Ovary (tissue), 9 donors: Measurements from ENCODE around the gene NBEA. TPM values are rescaled to one million over a fixed set of nuclear protein-coding genes. Genes with fewer than 3 reads are reported as not detected.

ENCODE experiments used
- DNase-seq, 5 donors: peaks; one replicate each; pipeline ENCODE4 v3.0.0-alpha.2; 2019 to 2020
- H3K27ac ChIP-seq, 2 donors: fragments of 200-600 bp; one replicate each; pipeline versions ENCODE4 v1.5.1 to v1.8.0; 2019 to 2022
- H3K27me3 ChIP-seq: fragments of 200-600 bp; one replicate; pipeline ENCODE4 v1.8.0; 2022
- H3K36me3 ChIP-seq: fragments of 200-600 bp; sonication (generic); one replicate; pipeline ENCODE4 v1.5.1; 2019
- H3K4me1 ChIP-seq: one replicate; pipeline ENCODE4 v1.8.1; 2013; ENCODE audit warnings: mild to moderate bottlenecking, moderate library complexity; ENCODE audit not compliant: insufficient read depth
- H3K4me3 ChIP-seq: fragments of 200-600 bp; sonication (generic); one replicate; pipeline ENCODE4 v1.5.1; 2017
- H3K9me3 ChIP-seq, 2 donors: fragments of 200-600 bp in 1 of 2; sonication (generic) in 1 of 2; one replicate each; pipeline versions ENCODE4 v1.5.1 to v1.8.1; 2013 to 2019; ENCODE audit warnings: mild to moderate bottlenecking in 1 of 2, moderate library complexity in 1 of 2
- EP300 ChIP-seq: sonication (generic); formaldehyde crosslinking; IDR thresholded peaks from one replicate; pipeline ENCODE4 v1.6.1; 2017; ENCODE audit warnings: antibody characterized with exemption
- POLR2A ChIP-seq: fragments of 450-650 bp; IDR thresholded peaks from one replicate; pipeline ENCODE4 v1.6.1; 2017; ENCODE audit warnings: antibody characterized with exemption, mild to moderate bottlenecking, moderate library complexity
- WGBS, 3 donors: extraction: QIAGEN DNeasy Blood & Tissue Kit in 1 of 3; methylation state at CpG; one replicate each; pipeline versions ENCODE4 v1.1.5 to v1.1.7; 2013 to 2017; 5-methylcytosine and 5-hydroxymethylcytosine counted together
- intact Hi-C, 4 donors: fragments of 100-400 bp; cut with DNase I; formaldehyde crosslinking; loops; one replicate each; pipeline versions ENCODE4 v1.11.0 to v1.15.1; 2022 to 2023
- polyA plus RNA-seq, 2 donors: library from polyadenylated mRNA; stranded (reverse); fragments of 200-250 nt in 1 of 2; fragments of 350-450 nt in 1 of 2; fragmentation: Illumina TruSeq in 1 of 2; extraction: RNeasy Lipid Tissue Mini Kit (QIAGEN cat#74804) in 1 of 2; gene quantifications; one replicate each; pipeline ENCODE4 v1.2.3, GENCODE V29; 2013 to 2014
- total RNA-seq, 7 donors: library from RNA; depleted of rRNA in 2 of 7; stranded (reverse); fragments of >200 nt in 2 of 7; fragmentation: NEBNext Ultra II Directional in 3 of 7; extraction: Animal tissue kit (Norgen Biotek cat#: 25700) in 3 of 7; gene quantifications; one replicate each; pipeline versions ENCODE4 v1.1.0 to v1.2.4, GENCODE V29; 2016 to 2023
- TF ChIP-seq, protein P1 (sequence below), 3 donors: fragments of 450-650 bp in 2 of 3; fragments of 200-600 bp in 1 of 3; IDR thresholded peaks; one replicate each; pipeline versions ENCODE4 v1.5.1 to v1.8.0; 2016 to 2022; ENCODE audit warnings: antibody characterized with exemption in 3 of 3, mild to moderate bottlenecking in 1 of 3
- donor health status: DM: no; HTN: no; CAD: no; lungs with moderate emphysema.
- donor health status: DM: no; HTN: no; CAD: no.
- donor health status: Bipolar disorder and iron deficiency.
- donor health status: DM: yes; HTN: yes; CAD: no.
- donor health status: DM: no; HTN: no; CAD: no.
- donor health status: DM: yes; HTN: yes; CAD: no.

Gene NBEA
- total and polyA plus RNA-seq, 9 donors: 5.8 to 18.9 (median 16.0) TPM

DNA sequence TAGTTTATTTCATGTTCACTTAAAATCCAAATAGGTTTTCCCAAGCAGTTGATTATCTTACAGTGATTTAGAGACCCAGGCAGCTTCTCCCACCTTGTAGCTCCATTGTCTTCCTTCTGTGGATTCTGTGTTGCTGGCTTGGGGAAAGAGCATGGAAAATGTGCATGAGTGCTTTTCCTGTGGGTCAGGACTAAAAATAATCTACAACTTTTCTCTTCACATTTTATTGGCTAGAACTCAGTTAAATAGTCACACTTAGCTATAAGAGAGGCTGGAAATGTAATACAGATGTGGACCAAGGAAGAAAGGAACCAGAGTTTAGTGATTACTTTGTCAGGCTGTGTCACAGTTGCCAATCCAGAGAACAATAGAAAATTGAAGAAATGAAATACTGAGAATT, 198.8 kb downstream of the NBEA start:
- intact Hi-C loops: loop anchor here in 1 of 4 donors (2.0 kb wide), 1 partner anchor 74 kb away; no protein-coding TSS in a partner anchor
- Histone ChIP-seq H3K36me3 (no peaks in the 10 kb centered on the region), H3K9me3 (no peaks in the 10 kb centered on the region), H3K4me3 (no peak overlapping the region), H3K4me1 (no peaks in the 10 kb centered on the region), H3K27me3 (no peaks in the 10 kb centered on the region), H3K27ac (no peak overlapping the region)
- TF ChIP-seq POLR2A (no peak), EP300 (no peak)
- TF ChIP-seq, protein P1, sequence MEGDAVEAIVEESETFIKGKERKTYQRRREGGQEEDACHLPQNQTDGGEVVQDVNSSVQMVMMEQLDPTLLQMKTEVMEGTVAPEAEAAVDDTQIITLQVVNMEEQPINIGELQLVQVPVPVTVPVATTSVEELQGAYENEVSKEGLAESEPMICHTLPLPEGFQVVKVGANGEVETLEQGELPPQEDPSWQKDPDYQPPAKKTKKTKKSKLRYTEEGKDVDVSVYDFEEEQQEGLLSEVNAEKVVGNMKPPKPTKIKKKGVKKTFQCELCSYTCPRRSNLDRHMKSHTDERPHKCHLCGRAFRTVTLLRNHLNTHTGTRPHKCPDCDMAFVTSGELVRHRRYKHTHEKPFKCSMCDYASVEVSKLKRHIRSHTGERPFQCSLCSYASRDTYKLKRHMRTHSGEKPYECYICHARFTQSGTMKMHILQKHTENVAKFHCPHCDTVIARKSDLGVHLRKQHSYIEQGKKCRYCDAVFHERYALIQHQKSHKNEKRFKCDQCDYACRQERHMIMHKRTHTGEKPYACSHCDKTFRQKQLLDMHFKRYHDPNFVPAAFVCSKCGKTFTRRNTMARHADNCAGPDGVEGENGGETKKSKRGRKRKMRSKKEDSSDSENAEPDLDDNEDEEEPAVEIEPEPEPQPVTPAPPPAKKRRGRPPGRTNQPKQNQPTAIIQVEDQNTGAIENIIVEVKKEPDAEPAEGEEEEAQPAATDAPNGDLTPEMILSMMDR (IDR thresholded peaks at IDR 0.05): no peak
- no peak for DNase-seq

DNA sequence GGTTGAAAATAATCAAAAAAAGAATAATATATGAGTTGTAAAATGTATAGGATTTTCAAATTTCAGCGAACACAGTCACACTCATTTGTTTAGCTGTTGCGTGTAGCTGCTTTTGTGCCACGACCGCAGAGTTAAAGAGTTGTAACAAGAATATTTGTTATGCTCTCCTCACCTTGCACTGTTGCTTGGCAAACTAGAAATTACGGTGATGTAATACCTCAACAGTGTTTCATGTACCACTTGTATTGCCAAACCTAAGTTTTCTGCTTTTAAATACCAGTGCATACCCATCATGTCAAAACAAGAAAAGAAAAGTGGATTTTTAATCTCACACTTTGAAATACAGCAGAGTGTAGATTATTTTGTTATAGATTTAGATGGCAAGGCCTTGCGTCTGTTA, 201.1 kb downstream of the NBEA start:
- intact Hi-C loops: no loop called here
- 96 to 100% (median 96%) methylated on average over 6 of the region's 6 CpGs for WGBS, 3 donors

DNA sequence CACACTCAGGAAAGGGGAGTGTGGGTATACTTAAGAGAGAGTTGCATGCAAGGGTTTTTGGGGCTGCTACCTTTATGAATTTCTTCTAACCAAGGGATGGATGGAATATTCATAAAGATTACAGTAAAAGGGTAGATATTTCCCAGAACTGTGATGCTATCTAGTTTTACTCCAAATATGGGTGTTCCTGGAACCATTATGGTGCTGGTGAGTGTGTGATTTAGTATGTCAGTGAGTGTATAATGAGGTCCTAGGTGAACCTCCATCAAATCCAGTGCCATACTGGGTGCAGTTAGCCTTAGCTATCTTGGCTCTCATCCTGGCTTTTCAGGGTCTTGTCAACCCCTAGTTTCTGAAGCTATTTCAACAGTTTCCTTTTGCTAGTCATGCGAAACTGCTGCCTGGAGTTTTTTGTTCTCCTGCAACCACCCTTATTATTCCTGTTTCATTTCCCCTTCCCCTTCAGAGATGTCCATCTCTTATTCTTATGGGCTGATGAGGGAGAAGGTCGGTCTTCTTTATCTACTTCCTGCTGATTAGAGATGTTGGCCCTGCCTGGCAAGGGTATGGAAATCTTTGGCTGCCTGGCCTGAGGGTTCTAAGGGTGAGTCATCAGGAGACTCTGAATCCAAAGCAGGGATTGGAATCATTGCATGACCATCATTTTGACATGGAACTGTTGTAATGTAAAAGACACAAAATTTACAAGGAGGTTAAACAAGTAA, 202.3 kb downstream of the NBEA start:
- Histone ChIP-seq H3K27me3 (no peaks in the 10 kb centered on the region), H3K4me1 (no peaks in the 10 kb centered on the region), H3K27ac (no peak overlapping the region), H3K9me3 (no peaks in the 10 kb centered on the region), H3K4me3 (no peak overlapping the region), H3K36me3 (no peaks in the 10 kb centered on the region)
- DNase-seq: no peak
- intact Hi-C loops: no loop called here
- WGBS, 3 donors: 75 to 84% (median 84%) methylated on average over 2 of the region's 2 CpGs
- TF ChIP-seq, protein P1 (IDR thresholded peaks at IDR 0.05): no peak
- TF ChIP-seq POLR2A (no peak), EP300 (no peak)

More for the DNA sequence above, 201.1 kb downstream of the NBEA start:
- TF ChIP-seq, protein P1 (IDR thresholded peaks at IDR 0.05): no peak
- TF ChIP-seq POLR2A (no peak), EP300 (no peak)
- no peak overlapping the region for H3K27ac ChIP-seq
- no peak overlapping the region for H3K4me3 ChIP-seq
- H3K27me3 ChIP-seq: no peaks in the 10 kb centered on the region
- H3K36me3 ChIP-seq: no peaks in the 10 kb centered on the region
- H3K9me3 ChIP-seq: no peaks in the 10 kb centered on the region
- no peak for DNase-seq
- no peaks in the 10 kb centered on the region for H3K4me1 ChIP-seq

DNA sequence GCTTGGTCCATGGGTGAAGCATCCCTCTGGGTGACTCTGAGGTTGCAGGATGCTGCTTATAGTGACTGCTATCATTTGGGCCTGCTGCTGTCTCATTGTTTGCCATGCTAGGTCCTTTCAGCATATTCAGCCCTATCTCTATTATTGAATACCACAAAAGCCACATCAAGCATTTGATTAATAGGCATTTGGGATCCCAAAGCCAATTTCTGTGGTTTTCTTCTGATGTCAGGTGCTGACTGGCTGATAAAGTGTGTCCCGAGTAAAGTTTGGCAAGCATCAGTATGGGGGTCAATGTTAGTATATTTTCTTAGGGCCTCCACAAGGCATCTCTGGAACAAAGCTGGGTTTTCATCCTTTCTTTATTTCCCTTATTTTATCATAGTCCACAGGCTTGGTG, 204.6 kb downstream of the NBEA start:
- TF ChIP-seq EP300 (no peak), POLR2A (no peak)
- TF ChIP-seq, protein P1 (IDR thresholded peaks at IDR 0.05): no peak
- intact Hi-C loops: no loop called here
- H3K27me3 ChIP-seq: no peaks in the 10 kb centered on the region

More for the DNA sequence above, 204.6 kb downstream of the NBEA start:
- 28 to 45% (median 43%) methylated on average over 1 of the region's 1 CpG for WGBS, 3 donors
- Histone ChIP-seq H3K4me1 (no peaks in the 10 kb centered on the region), H3K9me3 (no peaks in the 10 kb centered on the region), H3K27ac (no peak overlapping the region), H3K4me3 (no peak overlapping the region), H3K36me3 (no peaks in the 10 kb centered on the region)
- no peak for DNase-seq
